GM19025 (cell line): ENCODE data around the gene GRHL3.

ENCODE experiments used
- ATAC-seq: cut with Tn5 transposase; IDR thresholded peaks from one replicate; pipeline ENCODE4 v1.9.1; 2021; ENCODE audit warnings: mild to moderate bottlenecking, low read depth, moderate library complexity; ENCODE audit not compliant: unreplicated experiment

GRHL3 gene

GRCh38 chr1:24364975-24365678 lies 46.0 kb downstream of the GRHL3 start:
- no peak for ATAC-seq

GRCh38 chr1:24366707-24367106 lies 47.5 kb downstream of the GRHL3 start:
- no peak for ATAC-seq

- no peak for ATAC-seq
Observed at GRCh38 chr1:24369199-24369598, 50.0 kb downstream of the GRHL3 start.

GRCh38 chr1:24369801-24370200 lies 50.6 kb downstream of the GRHL3 start:
- no peak for ATAC-seq

- ATAC-seq: no peak
Observed at GRCh38 chr1:24373044-24373443, 53.9 kb downstream of the GRHL3 start.

GRCh38 chr1:24373710-24374109 lies 54.6 kb downstream of the GRHL3 start:
- ATAC-seq: no peak

- ATAC-seq: no peak
Observed at GRCh38 chr1:24374891-24375786, 56.0 kb downstream of the GRHL3 start.

- no peak for ATAC-seq
Observed at GRCh38 chr1:24379733-24380315, 60.7 kb downstream of the GRHL3 start.

- ATAC-seq: no peak
Observed at GRCh38 chr1:24380508-24380907, 61.4 kb downstream of the GRHL3 start.

GRCh38 chr1:24381256-24381655 lies 62.1 kb downstream of the GRHL3 start:
- no peak for ATAC-seq

GRCh38 chr1:24382165-24382577 lies 63.0 kb downstream of the GRHL3 start:
- ATAC-seq: no peak

GRCh38 chr1:24383381-24383940 lies 64.3 kb downstream of the GRHL3 start:
- no peak for ATAC-seq

- no peak for ATAC-seq
Observed at GRCh38 chr1:24384251-24385090, 65.3 kb downstream of the GRHL3 start.

GRCh38 chr1:24385160-24385940 lies 66.2 kb downstream of the GRHL3 start:
- ATAC-seq: no peak

- no peak for ATAC-seq
Observed at GRCh38 chr1:24386241-24386640, 67.1 kb downstream of the GRHL3 start.

GRCh38 chr1:24386931-24387330 lies 67.8 kb downstream of the GRHL3 start:
- ATAC-seq: no peak

- ATAC-seq: no peak
Observed at GRCh38 chr1:24387636-24388175, 68.5 kb downstream of the GRHL3 start.

- no peak for ATAC-seq
Observed at GRCh38 chr1:24388331-24388885, 69.3 kb downstream of the GRHL3 start.

- ATAC-seq: no peak
Observed at GRCh38 chr1:24389231-24389678, 70.1 kb downstream of the GRHL3 start.
